Astrocyte (in vitro differentiated cells and primary cell): ENCODE results near the gene CAPN3. TPM values are rescaled to one million over a fixed set of nuclear protein-coding genes. Genes with fewer than 3 reads are reported as not detected.

Experiments used
- DNase-seq: peaks from one replicate; pipeline ENCODE4 v3.0.0-alpha.2; 2010; ENCODE audit warnings: low read depth
- FAIRE-seq: peaks from 2 replicates; lab custom pipeline; 2011; peaks lifted over from hg19 to GRCh38; lab: Jason Lieb, UNC
- H2AFZ ChIP-seq: 2 replicates; pipeline ENCODE4 v1.6.0; 2012; ENCODE audit warnings: low read depth, low read length, inconsistent platforms
- H3K27ac ChIP-seq: 2 replicates; pipeline ENCODE4 v1.5.1; 2011; ENCODE audit warnings: low read depth, low read length, inconsistent platforms
- H3K27me3 ChIP-seq: 2 replicates; pipeline ENCODE4 v1.6.0; 2011; ENCODE audit warnings: low read length, inconsistent platforms; ENCODE audit not compliant: insufficient read depth
- H3K36me3 ChIP-seq: 2 replicates; pipeline ENCODE4 v1.5.1; 2011; ENCODE audit warnings: low read length, inconsistent platforms; ENCODE audit not compliant: insufficient read depth
- H3K4me1 ChIP-seq: 2 replicates; pipeline ENCODE4 v1.5.1; 2011; ENCODE audit warnings: low read length, inconsistent platforms; ENCODE audit not compliant: insufficient read depth
- H3K4me2 ChIP-seq: 2 replicates; pipeline ENCODE4 v1.6.0; 2012; ENCODE audit warnings: low read length, inconsistent platforms
- H3K4me3 ChIP-seq: 2 replicates; pipeline ENCODE4 v1.5.1; 2011; ENCODE audit warnings: low read depth, mild to moderate bottlenecking, low read length, inconsistent platforms; ENCODE audit not compliant: insufficient read depth
- H3K79me2 ChIP-seq: 2 replicates; pipeline ENCODE4 v1.6.0; 2012; ENCODE audit warnings: mild to moderate bottlenecking, low read length, inconsistent platforms; ENCODE audit not compliant: insufficient read depth
- H3K9ac ChIP-seq: 2 replicates; pipeline ENCODE4 v1.6.0; 2012; ENCODE audit warnings: mild to moderate bottlenecking, low read length, inconsistent platforms
- H3K9me3 ChIP-seq: 2 replicates; pipeline ENCODE4 v1.5.1; 2012; ENCODE audit warnings: low read depth, mild to moderate bottlenecking, low read length, inconsistent platforms; ENCODE audit not compliant: insufficient read depth
- H4K20me1 ChIP-seq: 2 replicates; pipeline ENCODE4 v1.6.0; 2012; ENCODE audit warnings: low read length, inconsistent platforms; ENCODE audit not compliant: insufficient read depth
- H3K27ac Mint-ChIP-seq: one replicate; pipeline ENCODE4 v1.8.0; 2021; ENCODE audit warnings: mild to moderate bottlenecking, mixed read lengths; ENCODE audit not compliant: unreplicated experiment
- H3K27me3 Mint-ChIP-seq: one replicate; pipeline ENCODE4 v1.8.0; 2021; ENCODE audit warnings: low read depth, mixed read lengths; ENCODE audit not compliant: unreplicated experiment
- H3K36me3 Mint-ChIP-seq: one replicate; pipeline ENCODE4 v1.8.0; 2021; ENCODE audit warnings: low read depth, mixed read lengths; ENCODE audit not compliant: unreplicated experiment
- H3K4me1 Mint-ChIP-seq: one replicate; pipeline ENCODE4 v1.8.0; 2021; ENCODE audit warnings: low read depth, mixed read lengths; ENCODE audit not compliant: unreplicated experiment
- H3K4me3 Mint-ChIP-seq: one replicate; pipeline ENCODE4 v1.8.0; 2021; ENCODE audit warnings: mild to moderate bottlenecking, moderate library complexity, mixed read lengths; ENCODE audit not compliant: unreplicated experiment
- H3K9me3 Mint-ChIP-seq: one replicate; pipeline ENCODE4 v1.8.0; 2021; ENCODE audit warnings: mild to moderate bottlenecking, mixed read lengths; ENCODE audit not compliant: unreplicated experiment
- EZH2 ChIP-seq: IDR thresholded peaks from 2 replicates; pipeline ENCODE4 v1.6.1; 2012; ENCODE audit warnings: mild to moderate bottlenecking, low read length, inconsistent platforms; ENCODE audit not compliant: insufficient read depth
- total RNA-seq: library from RNA; stranded (reverse); gene quantifications from 2 replicates; pipeline ENCODE4 v1.2.1, GENCODE V29; 2021
- TF ChIP-seq, protein P1 (sequence below): IDR thresholded peaks from 2 replicates; pipeline ENCODE4 v1.5.1; 2011; ENCODE audit warnings: low read depth, mild to moderate bottlenecking, inconsistent platforms, low read length, moderate library complexity; ENCODE audit not compliant: insufficient read depth

Gene CAPN3
- total RNA-seq, 1 donor from 2014 or later: 0.57 TPM

- Mint-ChIP-seq H3K9me3 (no peaks in the 10 kb centered on the region), H3K4me3 (no peak overlapping the region), H3K27me3 (peaks cover 4% of the 10 kb centered on the region), H3K36me3 (no peaks in the 10 kb centered on the region), H3K4me1 (peaks cover 3% of the 10 kb centered on the region), H3K27ac (no peak overlapping the region)
- H3K4me2 ChIP-seq: no peak overlapping the region
- DNase-seq (no peak), FAIRE-seq (no peak)
- H3K27me3 ChIP-seq: no peaks in the 10 kb centered on the region
- no peaks in the 10 kb centered on the region for H3K4me1 ChIP-seq
- TF ChIP-seq, protein P1, sequence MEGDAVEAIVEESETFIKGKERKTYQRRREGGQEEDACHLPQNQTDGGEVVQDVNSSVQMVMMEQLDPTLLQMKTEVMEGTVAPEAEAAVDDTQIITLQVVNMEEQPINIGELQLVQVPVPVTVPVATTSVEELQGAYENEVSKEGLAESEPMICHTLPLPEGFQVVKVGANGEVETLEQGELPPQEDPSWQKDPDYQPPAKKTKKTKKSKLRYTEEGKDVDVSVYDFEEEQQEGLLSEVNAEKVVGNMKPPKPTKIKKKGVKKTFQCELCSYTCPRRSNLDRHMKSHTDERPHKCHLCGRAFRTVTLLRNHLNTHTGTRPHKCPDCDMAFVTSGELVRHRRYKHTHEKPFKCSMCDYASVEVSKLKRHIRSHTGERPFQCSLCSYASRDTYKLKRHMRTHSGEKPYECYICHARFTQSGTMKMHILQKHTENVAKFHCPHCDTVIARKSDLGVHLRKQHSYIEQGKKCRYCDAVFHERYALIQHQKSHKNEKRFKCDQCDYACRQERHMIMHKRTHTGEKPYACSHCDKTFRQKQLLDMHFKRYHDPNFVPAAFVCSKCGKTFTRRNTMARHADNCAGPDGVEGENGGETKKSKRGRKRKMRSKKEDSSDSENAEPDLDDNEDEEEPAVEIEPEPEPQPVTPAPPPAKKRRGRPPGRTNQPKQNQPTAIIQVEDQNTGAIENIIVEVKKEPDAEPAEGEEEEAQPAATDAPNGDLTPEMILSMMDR: no peak
- TF ChIP-seq EZH2: no peak
- no peak overlapping the region for H3K27ac ChIP-seq
- no peaks in the 10 kb centered on the region for H3K9me3 ChIP-seq
- no peaks in the 10 kb centered on the region for H3K79me2 ChIP-seq
- no peak overlapping the region for H3K4me3 ChIP-seq
- no peak overlapping the region for H2AFZ ChIP-seq
- H3K9ac ChIP-seq: no peak overlapping the region
- H3K36me3 ChIP-seq: no peaks in the 10 kb centered on the region
- no peaks in the 10 kb centered on the region for H4K20me1 ChIP-seq
These were observed 4.5 kb upstream of the CAPN3 start for GRCh38 chr15:42354824-42355223.

- Histone ChIP-seq H3K9me3 (no peaks in the 10 kb centered on the region), H3K4me2 (no peak overlapping the region), H3K9ac (no peak overlapping the region), H3K79me2 (no peaks in the 10 kb centered on the region), H2AFZ (no peak overlapping the region), H4K20me1 (no peaks in the 10 kb centered on the region), H3K36me3 (no peaks in the 10 kb centered on the region), H3K27me3 (no peaks in the 10 kb centered on the region), H3K4me3 (no peak overlapping the region), H3K4me1 (no peaks in the 10 kb centered on the region), H3K27ac (no peak overlapping the region)
- peaks cover under 1% of the 10 kb centered on the region for H3K36me3 Mint-ChIP-seq
- H3K4me3 Mint-ChIP-seq: no peak overlapping the region
- no peak overlapping the region for H3K27ac Mint-ChIP-seq
- FAIRE-seq: no peak
- H3K4me1 Mint-ChIP-seq: peaks cover 3% of the 10 kb centered on the region
- no peaks in the 10 kb centered on the region for H3K9me3 Mint-ChIP-seq
- peaks cover 4% of the 10 kb centered on the region for H3K27me3 Mint-ChIP-seq
- DNase-seq: no peak
- TF ChIP-seq, protein P1: no peak
These were observed 4.0 kb upstream of the CAPN3 start for GRCh38 chr15:42355291-42355690.

DNA sequence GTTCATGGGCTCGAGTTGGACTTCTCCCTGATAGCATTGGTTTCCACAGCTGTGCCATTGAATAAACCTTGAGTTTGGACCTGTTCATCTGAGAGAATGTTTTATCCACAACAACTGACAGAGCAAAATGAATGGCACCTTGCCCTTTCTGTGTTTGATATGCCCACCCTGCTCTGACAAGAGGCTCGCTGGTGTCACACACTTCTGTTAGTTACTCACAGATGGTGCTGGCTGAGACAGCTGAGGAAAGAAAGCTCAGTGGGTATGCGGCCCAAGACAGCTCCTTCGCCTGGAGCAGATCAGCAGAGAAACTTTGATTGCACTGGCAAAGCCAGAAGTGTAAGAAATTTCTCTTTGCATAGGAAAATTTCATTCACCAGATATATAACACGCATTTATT lies 2.5 kb upstream of the CAPN3 start:
- Histone ChIP-seq H3K9me3 (no peaks in the 10 kb centered on the region), H3K36me3 (no peaks in the 10 kb centered on the region), H3K4me1 (no peaks in the 10 kb centered on the region), H3K27me3 (no peaks in the 10 kb centered on the region), H2AFZ (no peak overlapping the region), H3K4me3 (no peak overlapping the region), H3K4me2 (no peak overlapping the region), H3K27ac (no peak overlapping the region), H3K9ac (no peak overlapping the region), H4K20me1 (no peaks in the 10 kb centered on the region), H3K79me2 (no peaks in the 10 kb centered on the region)
- no peak overlapping the region for H3K4me3 Mint-ChIP-seq
- FAIRE-seq (no peak), DNase-seq (no peak)
- H3K27ac Mint-ChIP-seq: no peak overlapping the region
- no peaks in the 10 kb centered on the region for H3K9me3 Mint-ChIP-seq
- no peak for TF ChIP-seq EZH2
- TF ChIP-seq, protein P1: no peak
- H3K27me3 Mint-ChIP-seq: peaks cover 4% of the 10 kb centered on the region
- H3K36me3 Mint-ChIP-seq: peaks cover 3% of the 10 kb centered on the region
- peaks cover 3% of the 10 kb centered on the region for H3K4me1 Mint-ChIP-seq
